Endodermal cell (in vitro differentiated cells): ENCODE measurements around the gene PELI2. TPM values are rescaled to one million over a fixed set of nuclear protein-coding genes. Genes with fewer than 3 reads are reported as not detected.

ENCODE experiments used
- DNase-seq: peaks from one replicate; pipeline ENCODE4 v3.0.0-alpha.2; 2017
- H3K27ac ChIP-seq: 2 replicates; pipeline ENCODE4 v1.5.1; 2013; ENCODE audit warnings: mild to moderate bottlenecking, low read depth, low read length, moderate library complexity
- H3K27me3 ChIP-seq: 2 replicates; pipeline ENCODE4 v1.6.1; 2013; ENCODE audit warnings: mild to moderate bottlenecking, low read length, moderate library complexity; ENCODE audit not compliant: insufficient read depth, control insufficient read depth, poor library complexity, severe bottlenecking
- H3K36me3 ChIP-seq: 2 replicates; pipeline ENCODE4 v1.7.0; 2013; ENCODE audit warnings: mild to moderate bottlenecking, low read length, moderate library complexity; ENCODE audit not compliant: control insufficient read depth, insufficient read depth
- H3K4me1 ChIP-seq: one replicate; pipeline ENCODE4 v1.7.0; 2013; ENCODE audit warnings: low read length; ENCODE audit not compliant: control insufficient read depth, insufficient read depth
- H3K4me3 ChIP-seq: 2 replicates; pipeline ENCODE4 v1.5.1; 2013; ENCODE audit warnings: mild to moderate bottlenecking, low read length, moderate library complexity
- H3K9ac ChIP-seq: 2 replicates; pipeline ENCODE4 v1.6.1; 2013; ENCODE audit warnings: mild to moderate bottlenecking, low read length, moderate library complexity; ENCODE audit not compliant: poor library complexity, severe bottlenecking; ENCODE audit errors: extremely low read depth
- H3K9me3 ChIP-seq: 2 replicates; pipeline ENCODE4 v1.6.1; 2013; ENCODE audit warnings: mild to moderate bottlenecking, low read length, moderate library complexity; ENCODE audit not compliant: control insufficient read depth
- H3K27ac Mint-ChIP-seq: 2 replicates; pipeline ENCODE4 v1.8.0; 2020; ENCODE audit warnings: mixed read lengths
- H3K27me3 Mint-ChIP-seq: 2 replicates; pipeline ENCODE4 v1.8.0; 2021; ENCODE audit warnings: mild to moderate bottlenecking, mixed read lengths; ENCODE audit not compliant: insufficient read depth
- H3K36me3 Mint-ChIP-seq: 2 replicates; pipeline ENCODE4 v1.8.0; 2020; ENCODE audit warnings: low read depth, mixed read lengths
- H3K4me1 Mint-ChIP-seq: 2 replicates; pipeline ENCODE4 v1.8.0; 2020; ENCODE audit warnings: mixed read lengths
- H3K4me3 Mint-ChIP-seq: 2 replicates; pipeline ENCODE4 v1.8.0; 2020; ENCODE audit warnings: mild to moderate bottlenecking, moderate library complexity, mixed read lengths
- H3K9me3 Mint-ChIP-seq: 2 replicates; pipeline ENCODE4 v1.8.0; 2020; ENCODE audit warnings: mild to moderate bottlenecking, mixed read lengths
- CTCF ChIP-seq: fragments of 200-600 bp; sonication (generic); conservative IDR thresholded peaks from 2 replicates; pipeline ENCODE4 v1.5.0; 2021; ENCODE audit warnings: antibody characterized with exemption, mild to moderate bottlenecking
- WGBS, 2 experiments: methylation state at CpG; one replicate each; pipeline versions ENCODE4 v1.1.5 to v1.1.7; 2013; ENCODE audit warnings: missing lambda C conversion rate in 2 of 2, mixed read lengths in 1 of 2; ENCODE audit not compliant: insufficient coverage in 1 of 2, insufficient read length in 1 of 2; 5-methylcytosine and 5-hydroxymethylcytosine counted together
- total RNA-seq, 2 donors: library from RNA; stranded (reverse); fragmentation: NEBNext Ultra II Directional in 1 of 2; extraction: Animal tissue kit (Norgen Biotek cat#: 25700) in 1 of 2; gene quantifications; 2 replicates in 1 of 2; 3 replicates in 1 of 2; pipeline ENCODE4 v1.2.1, GENCODE V29; 2021

Gene PELI2
- total RNA-seq, 2 donors from 2014 or later, result 5.9 to 8.1 TPM

GRCh38 chr14:56278383-56278782, 160.2 kb downstream of the PELI2 start:
- Histone ChIP-seq H3K9me3 (peaks cover 11% of the 10 kb centered on the region), H3K27ac (no peak overlapping the region), H3K4me3 (no peak overlapping the region), H3K36me3 (no peaks in the 10 kb centered on the region), H3K9ac (no peak overlapping the region), H3K27me3 (no peaks in the 10 kb centered on the region), H3K4me1 (no peaks in the 10 kb centered on the region)
- H3K4me1 Mint-ChIP-seq, result no peaks in the 10 kb centered on the region
- no peak for TF ChIP-seq CTCF
- peaks cover 20% of the 10 kb centered on the region for H3K9me3 Mint-ChIP-seq
- H3K27ac Mint-ChIP-seq, result no peak overlapping the region
- WGBS, 2 experiments, result 100% methylated on average over 1 of the region's 1 CpG; no CpG with 5 or more reads in 1 of the 2 experiments
- peaks cover 4% of the 10 kb centered on the region for H3K36me3 Mint-ChIP-seq
- H3K4me3 Mint-ChIP-seq, result no peak overlapping the region
- no peaks in the 10 kb centered on the region for H3K27me3 Mint-ChIP-seq
- no peak for DNase-seq

- H3K27ac ChIP-seq, result no peak overlapping the region
- H3K9me3 ChIP-seq, result peaks cover 11% of the 10 kb centered on the region
- no peaks in the 10 kb centered on the region for H3K4me1 ChIP-seq
- H3K4me3 Mint-ChIP-seq, result no peak overlapping the region
- peaks cover 12% of the 10 kb centered on the region for H3K9me3 Mint-ChIP-seq
- no peaks in the 10 kb centered on the region for H3K27me3 ChIP-seq
- no peak overlapping the region for H3K4me3 ChIP-seq
- DNase-seq, result no peak
- H3K9ac ChIP-seq, result no peak overlapping the region
- peak; percentile 66 for TF ChIP-seq CTCF
- no peaks in the 10 kb centered on the region for H3K36me3 ChIP-seq
- H3K36me3 Mint-ChIP-seq, result peaks cover 2% of the 10 kb centered on the region
- no peaks in the 10 kb centered on the region for H3K27me3 Mint-ChIP-seq
- 96% methylated on average over 2 of the region's 2 CpGs; no CpG with 5 or more reads in 1 of the 2 experiments for WGBS, 2 experiments
- no peaks in the 10 kb centered on the region for H3K4me1 Mint-ChIP-seq
- H3K27ac Mint-ChIP-seq, result no peak overlapping the region
Observed at GRCh38 chr14:56280843-56281242, 162.6 kb downstream of the PELI2 start.

GRCh38 chr14:56282179-56282578, 164.0 kb downstream of the PELI2 start:
- peaks cover 1% of the 10 kb centered on the region for H3K9me3 Mint-ChIP-seq
- H3K36me3 ChIP-seq, result no peaks in the 10 kb centered on the region
- no CpG with 5 or more reads among the region's 2 CpGs for whole genome bisulfite sequencing, 2 experiments
- no peaks in the 10 kb centered on the region for H3K4me1 ChIP-seq
- H3K4me3 ChIP-seq, result no peak overlapping the region
- no peaks in the 10 kb centered on the region for H3K4me1 Mint-ChIP-seq
- H3K36me3 Mint-ChIP-seq, result no peaks in the 10 kb centered on the region
- peaks cover under 1% of the 10 kb centered on the region for H3K9me3 ChIP-seq
- no peak overlapping the region for H3K4me3 Mint-ChIP-seq
- H3K9ac ChIP-seq, result no peak overlapping the region
- H3K27ac Mint-ChIP-seq, result no peak overlapping the region
- no peak for DNase-seq
- no peak overlapping the region for H3K27ac ChIP-seq
- H3K27me3 Mint-ChIP-seq, result no peaks in the 10 kb centered on the region
- no peak for TF ChIP-seq CTCF
- no peaks in the 10 kb centered on the region for H3K27me3 ChIP-seq
